ENCODE results near the gene GNG2.

The GNG2 gene

DNA sequence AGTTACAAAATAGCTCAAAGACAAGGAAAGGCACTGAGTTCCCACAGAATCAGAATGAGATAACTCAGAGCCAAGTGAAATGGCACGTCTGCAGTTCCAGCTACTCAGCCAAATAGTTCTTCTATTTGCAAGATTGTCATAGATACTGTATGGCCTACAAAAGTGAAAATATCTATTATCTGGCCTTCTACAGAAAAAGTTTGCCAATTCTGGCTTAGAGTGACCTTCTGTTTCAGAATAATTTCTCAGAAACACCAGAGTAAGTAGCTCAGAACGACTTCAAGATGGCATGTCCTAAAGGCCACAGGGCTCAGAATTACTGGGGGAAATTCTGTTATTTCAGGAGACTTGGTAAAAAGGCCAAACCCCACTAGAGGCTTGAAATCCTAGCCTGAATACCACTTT lies 118.3 kb downstream of the GNG2 start:
- Histone ChIP-seq H3K4me1 (ENCODE audit: control insufficient read depth, insufficient read depth, low read length) (peaks cover 13% of the 10 kb centered on the region), H3K27me3 (replicated peaks; ENCODE audit: control insufficient read depth, insufficient read depth, low read length) (peaks cover 4% of the 10 kb centered on the region), H3K9ac (ENCODE audit: low read length) (peak overlapping the region; percentile 7), H3K36me3 (ENCODE audit: control insufficient read depth, insufficient read depth, low read length, severe bottlenecking) (no peaks in the 10 kb centered on the region), H3K4me3 (ENCODE audit: low read length) (no peak overlapping the region), H3K9me3 (ENCODE audit: control insufficient read depth, low read length) (no peaks in the 10 kb centered on the region)
- no peak for DNase-seq (ENCODE audit: low read depth)

DNA sequence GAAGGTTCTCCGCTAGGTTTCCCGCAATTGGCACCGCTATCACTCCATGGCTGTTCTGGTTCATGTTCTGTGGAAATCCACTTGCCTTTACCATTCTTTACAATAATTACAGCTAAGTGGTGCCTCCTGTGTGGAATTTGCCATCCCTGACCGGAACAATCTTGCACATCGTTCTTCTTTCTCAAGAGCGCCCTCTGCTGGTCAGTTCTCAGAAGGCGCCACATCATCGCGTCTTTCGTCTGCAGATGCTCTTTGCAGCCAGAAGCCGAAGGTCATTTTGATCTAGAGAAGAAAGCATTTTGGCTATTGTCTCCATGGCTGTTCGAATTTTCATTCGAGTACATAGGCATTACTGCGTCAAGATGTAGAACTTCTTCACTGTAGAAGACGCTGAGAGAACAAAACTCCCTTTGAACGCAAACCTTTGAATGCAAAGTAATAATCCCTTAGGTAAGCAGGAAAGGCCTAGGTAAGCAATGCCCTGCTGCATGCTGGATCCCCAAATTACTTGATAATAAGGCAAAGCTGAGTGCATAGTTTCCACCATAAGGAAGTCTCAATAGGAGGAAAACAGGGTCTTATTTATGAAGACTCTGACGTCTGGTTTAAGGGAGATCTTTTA lies 118.8 kb downstream of the GNG2 start:
- DNase-seq (ENCODE audit: low read depth) = peak; percentile 93
- Histone ChIP-seq H3K36me3 (ENCODE audit: control insufficient read depth, insufficient read depth, low read length, severe bottlenecking) (no peaks in the 10 kb centered on the region), H3K27me3 (replicated peaks; ENCODE audit: control insufficient read depth, insufficient read depth, low read length) (peaks cover 4% of the 10 kb centered on the region), H3K4me3 (ENCODE audit: low read length) (no peak overlapping the region), H3K9ac (ENCODE audit: low read length) (peak overlapping the region; percentile 7), H3K4me1 (ENCODE audit: control insufficient read depth, insufficient read depth, low read length) (peaks cover 13% of the 10 kb centered on the region), H3K9me3 (ENCODE audit: control insufficient read depth, low read length) (no peaks in the 10 kb centered on the region)

DNA sequence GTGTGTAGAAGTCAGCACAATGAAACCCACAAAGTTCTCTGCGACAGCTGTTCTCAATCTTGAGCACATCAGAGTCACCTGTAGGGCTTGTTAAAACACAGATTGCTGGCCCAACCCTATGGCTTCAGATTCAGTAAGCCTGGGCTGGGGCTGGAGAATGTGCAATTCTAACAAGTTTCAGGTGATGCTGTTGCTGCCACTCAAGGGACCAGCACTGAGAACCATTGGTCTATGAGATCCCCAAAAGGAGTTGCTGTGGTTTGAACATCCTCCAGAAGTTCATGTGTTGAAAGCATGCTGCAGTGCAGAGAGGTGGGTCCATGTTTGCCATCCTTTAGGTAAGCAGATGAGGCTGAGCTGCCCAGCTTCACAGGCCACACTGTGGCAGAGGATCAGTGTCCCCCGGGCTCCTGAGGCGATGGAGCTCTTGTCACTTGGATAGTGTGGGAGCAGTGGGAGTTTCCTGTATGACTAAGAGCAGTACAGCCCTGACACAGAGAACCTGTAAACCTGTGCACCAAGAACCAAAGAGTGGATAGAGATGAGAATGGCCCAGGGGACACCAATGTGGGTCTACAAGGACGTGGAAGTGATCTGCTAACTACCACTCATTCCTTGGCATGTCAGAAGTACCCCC lies 120.9 kb downstream of the GNG2 start:
- H3K27me3 ChIP-seq (replicated peaks; ENCODE audit: control insufficient read depth, insufficient read depth, low read length) = peaks cover 4% of the 10 kb centered on the region
- H3K36me3 ChIP-seq (ENCODE audit: control insufficient read depth, insufficient read depth, low read length, severe bottlenecking) = no peaks in the 10 kb centered on the region
- no peak for DNase-seq (ENCODE audit: low read depth)
- no peak overlapping the region for H3K4me3 ChIP-seq (ENCODE audit: low read length)
- peaks cover 13% of the 10 kb centered on the region for H3K4me1 ChIP-seq (ENCODE audit: control insufficient read depth, insufficient read depth, low read length)
- no peaks in the 10 kb centered on the region for H3K9me3 ChIP-seq (ENCODE audit: control insufficient read depth, low read length)
- H3K9ac ChIP-seq (ENCODE audit: low read length) = no peak overlapping the region

DNA sequence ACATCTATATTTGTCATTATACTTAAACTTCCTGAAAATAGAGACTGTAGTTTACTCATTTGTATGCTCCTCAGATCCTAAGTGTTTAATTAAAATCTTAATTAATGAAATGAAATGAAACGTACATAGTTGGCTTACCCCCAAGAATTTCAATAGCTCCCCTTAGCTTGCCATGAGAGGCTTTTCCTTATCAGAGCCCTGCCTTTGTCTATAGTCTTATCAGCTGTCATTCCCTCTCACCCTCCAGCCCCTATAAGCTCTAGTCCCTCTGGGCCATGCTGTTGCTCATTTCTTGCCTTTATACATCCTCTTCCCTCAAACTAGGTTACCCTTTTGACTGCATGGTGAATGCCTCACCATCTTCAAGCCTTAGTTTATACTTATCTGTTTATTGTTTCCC lies 127.8 kb downstream of the GNG2 start:
- DNase-seq (ENCODE audit: low read depth) = no peak
- Histone ChIP-seq H3K36me3 (ENCODE audit: control insufficient read depth, insufficient read depth, low read length, severe bottlenecking) (peaks cover 20% of the 10 kb centered on the region), H3K9ac (ENCODE audit: low read length) (no peak overlapping the region), H3K27me3 (replicated peaks; ENCODE audit: control insufficient read depth, insufficient read depth, low read length) (no peaks in the 10 kb centered on the region), H3K9me3 (ENCODE audit: control insufficient read depth, low read length) (no peaks in the 10 kb centered on the region), H3K4me1 (ENCODE audit: control insufficient read depth, insufficient read depth, low read length) (peaks cover 15% of the 10 kb centered on the region), H3K4me3 (ENCODE audit: low read length) (no peak overlapping the region)

DNA sequence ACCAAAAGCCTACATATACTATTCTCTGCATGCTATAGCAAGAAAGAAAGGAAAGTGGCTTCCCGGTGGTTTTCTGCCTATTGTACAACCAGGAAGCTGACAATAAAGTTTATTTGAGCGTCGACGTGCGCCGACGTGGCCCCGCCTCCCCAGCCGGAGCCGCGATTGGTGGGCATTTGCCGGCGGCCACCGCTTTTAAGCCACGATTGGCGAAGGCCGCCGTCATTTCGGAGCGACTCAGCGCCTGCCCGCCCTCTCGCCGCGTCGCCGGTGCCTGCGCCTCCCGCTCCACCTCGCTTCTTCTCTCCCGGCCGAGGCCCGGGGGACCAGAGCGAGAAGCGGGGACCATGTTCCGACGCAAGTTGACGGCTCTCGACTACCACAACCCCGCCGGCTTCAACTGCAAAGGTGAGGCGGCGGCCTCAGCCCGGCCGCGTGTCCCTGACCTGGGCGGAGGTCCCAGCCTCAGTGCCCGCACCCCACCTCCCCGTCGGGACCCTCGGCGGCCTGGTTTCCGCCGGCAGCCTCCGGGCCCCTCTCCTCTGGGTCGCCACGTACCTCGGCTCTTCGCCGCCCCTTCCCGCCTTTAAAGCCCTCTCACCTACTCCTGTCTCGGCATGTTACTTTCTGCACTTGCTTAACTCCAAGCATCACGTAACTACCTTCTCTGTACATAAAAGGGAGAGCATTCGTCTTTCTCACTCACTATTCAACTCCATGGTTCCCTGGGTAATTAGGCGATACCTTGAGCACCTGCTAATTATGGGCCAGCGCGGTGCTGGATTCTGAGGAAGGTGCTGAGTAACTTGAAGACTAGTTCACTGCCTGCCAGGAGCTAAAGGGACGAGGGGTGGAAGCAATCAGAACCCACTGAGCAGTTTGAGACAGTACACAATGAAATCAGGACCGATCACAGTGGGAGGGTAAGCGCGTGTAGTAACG lies 129.2 kb downstream of the GNG2 start, which contains the start of gene RTRAF:
Gene RTRAF (plus strand): TSS at position 254 of the 942 bp plus-strand sequence. CDS start 94 bp downstream, at position 348.
- peak; percentile 97 for DNase-seq (ENCODE audit: low read depth)
- peak within 1 kb of the TSS; percentile 94 for H3K9ac ChIP-seq (ENCODE audit: low read length)

DNA sequence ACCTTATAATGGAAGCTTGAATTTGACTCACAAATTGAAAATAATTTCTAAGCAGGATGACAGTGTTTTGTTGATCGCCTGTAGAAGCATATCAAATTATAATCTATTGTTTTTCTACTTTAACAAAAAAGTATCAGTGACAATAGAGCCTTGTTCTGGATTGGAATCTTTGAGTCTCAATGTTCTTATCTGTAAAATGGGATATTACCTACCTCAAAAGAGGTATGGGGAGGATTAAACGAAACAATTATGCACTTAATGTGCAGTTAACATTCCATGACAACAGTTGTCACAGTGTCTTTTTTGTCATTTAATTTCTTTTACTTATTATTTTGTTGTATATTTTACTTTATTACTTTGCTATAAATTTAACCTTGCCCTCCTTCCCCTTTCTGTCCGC lies 130.1 kb downstream of the GNG2 start:
- Histone ChIP-seq H3K9me3 (ENCODE audit: control insufficient read depth, low read length) (no peaks in the 10 kb centered on the region), H3K27me3 (replicated peaks; ENCODE audit: control insufficient read depth, insufficient read depth, low read length) (no peaks in the 10 kb centered on the region), H3K4me1 (ENCODE audit: control insufficient read depth, insufficient read depth, low read length) (peaks cover 18% of the 10 kb centered on the region), H3K4me3 (ENCODE audit: low read length) (peak overlapping the region; percentile 95), H3K9ac (ENCODE audit: low read length) (peak overlapping the region; percentile 94), H3K36me3 (ENCODE audit: control insufficient read depth, insufficient read depth, low read length, severe bottlenecking) (peaks cover 42% of the 10 kb centered on the region)
- DNase-seq (ENCODE audit: low read depth) = no peak

More for the DNA sequence above, 129.2 kb downstream of the GNG2 start, which contains the start of gene RTRAF:
- H3K36me3 ChIP-seq (ENCODE audit: control insufficient read depth, insufficient read depth, low read length, severe bottlenecking) = peaks cover 33% of the 10 kb centered on the region
- H3K9me3 ChIP-seq (ENCODE audit: control insufficient read depth, low read length) = no peaks in the 10 kb centered on the region
- peaks cover 18% of the 10 kb centered on the region for H3K4me1 ChIP-seq (ENCODE audit: control insufficient read depth, insufficient read depth, low read length)
- H3K4me3 ChIP-seq (ENCODE audit: low read length) = peak within 1 kb of the TSS; percentile 95
- H3K27me3 ChIP-seq (replicated peaks; ENCODE audit: control insufficient read depth, insufficient read depth, low read length) = no peaks in the 10 kb centered on the region

DNA sequence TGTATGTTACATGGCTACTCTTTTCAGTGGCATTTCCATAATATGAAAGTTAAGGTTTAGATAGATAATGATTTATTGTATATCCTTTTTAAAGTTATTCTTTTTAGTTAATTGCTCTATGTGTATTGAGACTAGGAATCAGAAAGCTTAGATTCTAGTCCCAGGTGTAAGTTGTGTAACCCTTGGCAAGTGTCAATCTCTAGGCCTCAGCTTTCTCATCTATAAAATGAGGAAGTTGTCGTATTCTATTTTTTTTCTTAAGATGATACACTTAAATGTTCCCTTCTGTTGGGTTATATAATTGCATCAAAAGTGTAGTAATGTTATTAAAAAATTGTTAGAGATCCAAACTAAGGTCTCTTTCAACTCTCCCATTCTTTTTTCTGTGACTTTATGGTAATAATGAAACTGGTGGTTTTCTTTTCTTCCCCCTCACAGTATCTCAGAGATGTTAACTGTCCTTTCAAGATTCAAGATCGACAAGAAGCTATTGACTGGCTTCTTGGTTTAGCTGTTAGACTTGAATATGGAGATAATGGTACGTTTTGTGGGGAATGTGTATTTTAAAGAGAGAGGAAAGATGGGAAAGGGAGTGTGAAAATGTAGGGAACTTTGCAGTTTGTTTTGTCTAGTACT lies 133.0 kb downstream of the GNG2 start:
- Histone ChIP-seq H3K36me3 (ENCODE audit: control insufficient read depth, insufficient read depth, low read length, severe bottlenecking) (peaks cover 62% of the 10 kb centered on the region), H3K9ac (ENCODE audit: low read length) (no peak overlapping the region), H3K4me1 (ENCODE audit: control insufficient read depth, insufficient read depth, low read length) (peaks cover 18% of the 10 kb centered on the region), H3K27me3 (replicated peaks; ENCODE audit: control insufficient read depth, insufficient read depth, low read length) (no peaks in the 10 kb centered on the region), H3K9me3 (ENCODE audit: control insufficient read depth, low read length) (no peaks in the 10 kb centered on the region), H3K4me3 (ENCODE audit: low read length) (no peak overlapping the region)
- no peak for DNase-seq (ENCODE audit: low read depth)

DNA sequence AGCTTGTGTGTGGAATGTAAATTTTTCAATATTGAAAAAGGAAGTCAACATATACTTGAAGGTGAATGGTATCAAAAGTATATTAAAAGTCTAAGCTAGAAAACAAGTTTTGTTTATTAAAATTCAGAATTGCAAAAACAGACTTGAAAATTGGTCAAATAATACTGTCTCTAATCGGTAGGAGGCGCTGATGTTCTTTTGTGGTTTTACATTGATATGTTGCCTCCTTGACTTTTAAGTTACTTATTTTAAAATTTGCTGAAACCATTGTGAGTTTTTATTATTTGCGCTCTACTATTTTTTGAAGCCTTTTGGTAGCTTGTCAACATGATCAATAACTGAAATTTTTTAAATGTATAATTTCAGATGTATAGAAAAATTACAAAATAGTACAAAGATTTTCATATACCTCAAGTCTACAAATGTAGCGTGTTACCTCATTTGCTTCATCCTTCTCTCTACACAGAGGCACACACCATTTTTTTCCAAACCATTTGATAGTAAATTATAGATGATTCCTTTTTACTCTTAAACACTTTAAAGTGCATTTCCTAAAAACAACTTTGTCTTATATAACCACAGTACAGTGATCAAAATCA lies 135.8 kb downstream of the GNG2 start:
- no peak overlapping the region for H3K4me3 ChIP-seq (ENCODE audit: low read length)
- peaks cover 85% of the 10 kb centered on the region for H3K36me3 ChIP-seq (ENCODE audit: control insufficient read depth, insufficient read depth, low read length, severe bottlenecking)
- H3K4me1 ChIP-seq (ENCODE audit: control insufficient read depth, insufficient read depth, low read length) = peaks cover 22% of the 10 kb centered on the region
- H3K9me3 ChIP-seq (ENCODE audit: control insufficient read depth, low read length) = no peaks in the 10 kb centered on the region
- DNase-seq (ENCODE audit: low read depth) = peak; percentile 83
- peak overlapping the region; percentile 29 for H3K9ac ChIP-seq (ENCODE audit: low read length)
- H3K27me3 ChIP-seq (replicated peaks; ENCODE audit: control insufficient read depth, insufficient read depth, low read length) = no peaks in the 10 kb centered on the region

DNA sequence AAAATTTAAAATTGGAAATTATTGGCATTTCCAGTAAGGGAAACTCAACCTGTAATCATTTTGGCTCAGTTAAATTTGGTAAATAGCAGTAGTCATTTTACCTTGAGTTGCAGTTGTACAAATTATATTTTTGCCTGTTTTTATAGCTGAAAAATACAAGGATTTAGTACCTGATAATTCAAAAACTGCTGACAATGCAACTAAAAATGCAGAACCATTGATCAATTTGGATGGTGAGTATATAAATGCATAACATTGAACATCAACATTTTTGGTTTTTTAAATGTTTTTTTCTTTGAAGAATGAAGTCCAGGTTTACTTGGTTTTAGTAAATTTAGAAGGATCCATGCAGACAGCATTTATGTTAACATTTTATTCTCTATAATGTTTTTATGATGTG lies 137.9 kb downstream of the GNG2 start:
- peaks cover 34% of the 10 kb centered on the region for H3K4me1 ChIP-seq (ENCODE audit: control insufficient read depth, insufficient read depth, low read length)
- H3K4me3 ChIP-seq (ENCODE audit: low read length) = no peak overlapping the region
- peaks cover 86% of the 10 kb centered on the region for H3K36me3 ChIP-seq (ENCODE audit: control insufficient read depth, insufficient read depth, low read length, severe bottlenecking)
- DNase-seq (ENCODE audit: low read depth) = no peak
- no peaks in the 10 kb centered on the region for H3K9me3 ChIP-seq (ENCODE audit: control insufficient read depth, low read length)
- H3K9ac ChIP-seq (ENCODE audit: low read length) = peak overlapping the region; percentile 47
- no peaks in the 10 kb centered on the region for H3K27me3 ChIP-seq (replicated peaks; ENCODE audit: control insufficient read depth, insufficient read depth, low read length)

DNA sequence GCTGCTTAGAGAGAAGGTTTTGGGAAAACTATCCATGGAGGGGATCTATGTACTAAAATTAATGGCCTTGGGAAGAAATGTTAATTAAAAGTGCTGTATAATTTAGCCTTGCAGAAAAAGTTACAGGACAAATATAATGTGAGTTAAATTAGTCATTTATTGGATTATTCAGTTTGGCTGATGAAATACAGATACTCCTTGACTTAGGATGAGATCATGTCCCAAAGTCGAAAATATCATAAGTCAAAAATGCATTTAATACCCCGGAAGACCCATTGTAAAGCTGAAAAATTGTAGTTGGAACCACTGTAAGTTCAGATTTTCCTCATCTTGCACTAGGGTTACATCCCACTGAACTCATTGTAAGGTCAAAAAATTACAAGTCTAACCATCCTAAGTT lies 138.7 kb downstream of the GNG2 start:
- peaks cover 36% of the 10 kb centered on the region for H3K4me1 ChIP-seq (ENCODE audit: control insufficient read depth, insufficient read depth, low read length)
- no peak overlapping the region for H3K4me3 ChIP-seq (ENCODE audit: low read length)
- H3K9me3 ChIP-seq (ENCODE audit: control insufficient read depth, low read length) = no peaks in the 10 kb centered on the region
- H3K27me3 ChIP-seq (replicated peaks; ENCODE audit: control insufficient read depth, insufficient read depth, low read length) = no peaks in the 10 kb centered on the region
- H3K9ac ChIP-seq (ENCODE audit: low read length) = peak overlapping the region; percentile 47
- peak; percentile 47 for DNase-seq (ENCODE audit: low read depth)
- H3K36me3 ChIP-seq (ENCODE audit: control insufficient read depth, insufficient read depth, low read length, severe bottlenecking) = peaks cover 86% of the 10 kb centered on the region
